HepG2 (cell line): ENCODE data around the gene CREM.
A peak's percentile ranks its signal among the peaks of the same experiment; 100 is the strongest.

Source experiments
- ATF1 ChIP-seq: IDR thresholded peaks from 2 replicates; pipeline ENCODE4 v1.6.1; 2016; ENCODE audit warnings: mild to moderate bottlenecking, control low read depth
- CHD2 ChIP-seq: IDR thresholded peaks from 2 replicates; pipeline ENCODE4 v1.6.1; 2011; ENCODE audit warnings: low read depth, low read length, improper control_type of control experiment
- CTCF ChIP-seq: sonication (generic); formaldehyde crosslinking; IDR thresholded peaks from 2 replicates; pipeline ENCODE4 v1.5.0; 2020; ENCODE audit warnings: mild to moderate bottlenecking, missing genetic modification reagents, moderate library complexity
- ESRRA ChIP-seq: sonication (generic); formaldehyde crosslinking; IDR thresholded peaks from 2 replicates; pipeline ENCODE4 v1.5.1; 2020; ENCODE audit warnings: mild to moderate bottlenecking, low read depth, missing genetic modification reagents
- FOXP1 ChIP-seq, 2 experiments: fragments of 450-650 bp in 1 of 2; IDR thresholded peaks; 2 replicates each; pipeline ENCODE4 v1.6.1; 2017 to 2018; ENCODE audit warnings: antibody characterized with exemption in 1 of 2
- MTA3 ChIP-seq: sonication (generic); formaldehyde crosslinking; IDR thresholded peaks from 2 replicates; pipeline ENCODE4 v1.4.0; 2020; ENCODE audit warnings: missing genetic modification reagents
- SKIL ChIP-seq: sonication (generic); formaldehyde crosslinking; IDR thresholded peaks from 2 replicates; pipeline ENCODE4 v1.8.0; 2022; ENCODE audit warnings: missing genetic modification reagents, mild to moderate bottlenecking, moderate library complexity, borderline replicate concordance
- ZNF512B ChIP-seq: sonication (generic); formaldehyde crosslinking; IDR thresholded peaks from 2 replicates; pipeline ENCODE4 v1.5.1; 2020; ENCODE audit warnings: missing genetic modification reagents, mild to moderate bottlenecking, borderline replicate concordance
- ZNF564 ChIP-seq: sonication (generic); formaldehyde crosslinking; IDR thresholded peaks from 2 replicates; pipeline ENCODE4 v1.8.1; 2023; ENCODE audit warnings: mild to moderate bottlenecking, missing genetic modification reagents
- ZNF768 ChIP-seq: sonication (generic); formaldehyde crosslinking; IDR thresholded peaks from 2 replicates; pipeline ENCODE4 v1.4.0; 2020; ENCODE audit warnings: missing genetic modification reagents
- ZNF782 ChIP-seq: sonication (generic); formaldehyde crosslinking; IDR thresholded peaks from 2 replicates; pipeline ENCODE4 v1.4.0; 2020; ENCODE audit warnings: missing genetic modification reagents, mild to moderate bottlenecking, borderline replicate concordance

- TF ChIP-seq ZNF782 (CRISPR knock-in tag) (peak; percentile 56; the same call in 1 of the 2 replicates), CTCF (CRISPR knock-in tag) (peak; percentile 89), ATF1 (CRISPR knock-in tag) (peak; percentile 81), ZNF564 (CRISPR knock-in tag) (peak; percentile 89), ZNF512B (CRISPR knock-in tag) (no peak), MTA3 (no peak), FOXP1 (IDR thresholded peaks at IDR 0.05) (no peak), FOXP1 (CRISPR knock-in tag; IDR thresholded peaks at IDR 0.05) (peak; percentile 53), ZNF768 (CRISPR knock-in tag) (peak; percentile 47; the same call in 1 of the 2 replicates), ESRRA (peak; percentile 70), SKIL (CRISPR knock-in tag) (peak; percentile 51), CHD2 (peak; percentile 62; the same call in 1 of the 2 replicates)
These were observed at the start of gene CREM for GRCh38 chr10:35126530-35127288.
